ENCODE measurements around the gene WDR19.
"Not testable (repeated sequence)": the region's sequence is repeated elsewhere in the genome, so short reads cannot be mapped to it uniquely, and the experiment has no call there.

The WDR19 gene

DNA sequence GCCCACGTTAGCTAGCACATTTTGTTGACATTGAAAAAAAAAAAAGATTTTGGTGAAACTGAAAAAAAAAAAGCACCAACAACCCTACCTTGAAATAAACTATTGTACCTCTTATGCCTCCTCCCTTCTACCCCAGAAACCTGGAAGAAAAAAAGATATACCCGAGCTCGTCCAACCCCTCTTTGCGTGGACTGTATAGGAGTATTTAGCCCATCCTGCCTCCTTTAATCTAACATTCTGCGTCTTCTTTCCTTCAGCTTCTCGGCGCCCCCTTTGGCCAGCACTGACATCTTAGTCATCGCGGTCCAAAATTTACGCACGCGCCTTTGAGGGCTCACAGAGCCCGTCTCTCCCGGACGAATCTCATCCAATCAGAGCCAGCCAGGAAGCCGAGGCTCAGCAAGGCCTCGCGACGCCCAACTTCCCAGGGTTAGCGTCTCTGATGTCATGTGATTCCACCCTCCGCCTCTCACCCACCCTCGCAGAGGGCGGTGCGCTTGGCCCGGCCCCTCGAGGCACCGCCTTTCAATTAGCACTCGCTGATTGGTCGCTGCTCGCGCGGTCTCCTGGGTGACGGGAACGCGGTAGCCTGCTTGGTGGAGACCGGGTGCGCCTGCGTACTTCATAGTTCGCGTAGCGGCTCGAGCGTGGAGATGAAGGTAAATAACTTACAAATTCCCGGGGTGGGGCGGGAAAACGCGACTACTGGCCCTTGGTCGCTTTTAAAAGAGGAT lies at the start of gene WDR19:
Gene WDR19, plus strand, starts transcription at position 625 of the 734 bp plus-strand sequence. Its CDS starts 29 bp downstream, at position 654.
- DNase-seq (ENCODE audit: low spot score), result peak; percentile 99

DNA sequence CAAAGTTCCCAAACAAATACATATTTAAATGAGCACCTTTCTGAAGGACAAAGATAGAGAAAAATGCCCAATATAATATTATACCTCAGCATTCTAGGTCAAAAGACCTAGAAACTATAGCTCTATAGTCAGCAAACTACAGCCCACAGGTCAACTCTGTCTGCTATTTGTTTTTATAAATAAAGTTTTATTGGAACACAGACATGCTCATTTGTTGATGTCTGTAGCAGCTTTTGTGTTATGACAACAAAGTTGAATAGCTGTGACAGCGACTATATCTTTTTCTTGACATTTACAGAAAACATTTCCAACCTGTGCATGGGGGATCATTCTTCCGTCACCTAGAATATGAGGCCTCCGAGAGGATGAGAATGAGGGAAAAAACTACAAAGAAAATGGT lies 48.7 kb upstream of the WDR19 start:
- DNase-seq (ENCODE audit: low spot score), result no peak

DNA sequence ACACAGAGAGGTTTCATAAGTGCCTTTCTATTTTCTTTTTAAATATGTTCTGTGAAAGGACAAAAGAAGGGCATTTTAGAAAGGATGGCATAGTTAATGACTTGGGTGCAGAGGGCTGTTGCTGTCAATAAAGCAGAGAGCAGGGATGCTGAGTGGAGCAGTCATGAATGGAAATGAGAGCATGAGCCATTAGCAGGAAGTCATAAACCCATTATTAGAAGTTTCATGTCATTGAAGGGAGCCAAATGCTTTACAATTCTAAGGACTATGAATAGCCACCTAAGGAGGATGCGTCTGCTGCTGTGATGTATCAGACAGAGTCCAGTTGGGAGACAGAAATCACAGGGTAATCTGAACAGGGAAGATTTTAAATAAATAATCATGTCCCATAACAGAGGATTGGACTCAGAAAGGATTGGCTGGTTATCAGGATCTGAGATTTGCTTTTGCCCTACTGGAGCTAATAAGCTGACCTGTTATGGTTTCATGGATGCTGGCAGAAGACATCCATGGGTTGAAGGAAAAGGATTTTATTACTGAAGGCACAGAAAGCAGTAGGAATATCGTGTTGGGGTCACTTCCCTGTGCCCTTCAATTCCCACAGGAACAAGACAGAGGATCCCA lies 47.5 kb upstream of the WDR19 start:
- no peak for DNase-seq (ENCODE audit: low spot score)

DNA sequence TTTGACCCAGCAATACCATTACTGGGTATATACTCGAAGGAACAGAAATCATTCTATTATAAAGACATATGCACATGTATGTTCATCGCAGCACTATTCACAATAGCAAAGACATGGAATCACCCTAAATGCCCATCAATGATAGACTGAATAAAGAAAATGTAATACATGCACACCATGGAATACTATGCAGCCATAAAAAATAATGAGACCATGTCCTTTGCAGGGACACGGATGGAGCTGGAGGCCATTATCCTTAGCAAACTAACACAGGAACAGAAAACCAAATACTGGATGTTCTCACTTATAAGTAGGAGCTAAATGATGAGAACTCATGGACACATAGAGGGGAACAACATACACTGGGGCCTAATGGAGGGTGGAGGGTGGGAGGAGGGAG lies 44.1 kb upstream of the WDR19 start:
- DNase-seq (ENCODE audit: low spot score), result not testable (repeated sequence)

DNA sequence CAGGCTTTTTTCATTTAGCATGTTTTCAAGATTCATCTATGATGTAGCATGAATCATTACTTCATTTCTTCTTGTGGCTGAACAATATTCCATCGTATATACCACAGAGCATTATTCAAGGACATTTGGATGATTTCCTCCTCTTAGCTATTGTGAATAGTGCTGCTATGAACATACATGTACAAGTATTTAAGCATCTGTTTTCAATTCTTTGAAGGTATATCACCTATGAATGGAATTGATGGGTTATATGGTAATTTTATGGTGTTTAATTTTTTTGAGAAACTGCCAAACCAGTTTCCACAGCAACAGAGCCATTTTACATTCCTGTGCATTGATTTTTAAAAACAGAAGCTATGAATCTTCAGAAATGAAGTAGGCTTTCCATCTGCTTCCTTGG lies 36.1 kb upstream of the WDR19 start:
- no peak for DNase-seq (ENCODE audit: low spot score)

DNA sequence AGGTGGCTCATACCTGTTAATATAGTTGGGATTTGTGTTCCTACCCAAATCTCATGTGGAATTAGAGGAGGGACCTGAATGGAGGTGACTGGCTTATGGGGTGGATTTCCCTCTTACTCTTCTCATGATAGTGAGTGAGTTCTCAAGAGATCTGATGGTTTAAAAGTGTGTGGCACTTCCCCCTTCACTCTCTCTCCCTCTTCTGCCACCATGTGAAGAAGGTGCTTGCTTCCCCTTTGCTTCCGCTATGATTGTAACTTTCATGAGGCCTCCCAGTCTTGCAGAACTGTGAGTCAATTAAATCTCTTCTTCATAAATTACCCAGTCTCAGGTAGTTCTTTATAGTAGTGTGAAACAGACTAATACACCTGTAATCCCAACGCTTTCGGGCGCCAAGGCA lies 28.3 kb upstream of the WDR19 start:
- no peak for DNase-seq (ENCODE audit: low spot score)

DNA sequence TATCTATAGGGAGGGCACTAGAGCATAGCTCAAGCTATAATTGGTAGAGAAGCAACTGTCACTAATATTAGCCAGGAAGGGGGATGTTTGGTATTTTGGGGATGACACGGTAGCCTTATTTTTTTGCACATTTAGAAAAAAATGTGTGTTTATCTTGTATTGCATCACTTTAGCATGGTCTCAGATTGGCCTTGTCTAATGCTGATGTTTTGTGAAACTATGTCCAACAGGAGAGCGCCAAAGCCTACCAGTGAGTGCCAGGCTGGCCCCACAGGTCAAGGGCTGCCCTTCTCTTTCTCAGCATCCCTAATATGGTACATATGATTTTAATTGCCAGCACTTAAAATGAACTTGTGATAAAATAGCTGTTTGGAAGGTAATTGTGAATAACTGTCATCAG lies 24.8 kb upstream of the WDR19 start:
- DNase-seq (ENCODE audit: low spot score), result no peak

DNA sequence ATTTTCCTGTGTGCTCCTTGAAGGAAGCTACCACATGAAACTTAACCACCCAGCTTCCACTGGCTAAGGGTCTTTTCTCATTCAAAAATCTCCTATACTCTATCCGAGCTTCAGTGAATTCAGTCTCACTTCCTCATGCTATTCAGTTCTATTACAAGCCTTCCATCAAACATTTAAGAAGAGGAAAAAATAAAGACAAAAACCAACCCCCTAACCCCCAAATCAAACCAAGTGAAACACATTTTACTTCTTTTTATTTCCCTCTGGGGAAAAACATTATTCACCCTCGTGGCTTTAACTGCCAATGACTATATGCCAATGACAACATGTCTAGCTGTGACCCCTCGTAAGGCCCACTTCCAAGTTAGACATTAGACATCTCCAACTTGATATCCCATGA lies 16.2 kb upstream of the WDR19 start:
- DNase-seq (ENCODE audit: low spot score), result no peak

DNA sequence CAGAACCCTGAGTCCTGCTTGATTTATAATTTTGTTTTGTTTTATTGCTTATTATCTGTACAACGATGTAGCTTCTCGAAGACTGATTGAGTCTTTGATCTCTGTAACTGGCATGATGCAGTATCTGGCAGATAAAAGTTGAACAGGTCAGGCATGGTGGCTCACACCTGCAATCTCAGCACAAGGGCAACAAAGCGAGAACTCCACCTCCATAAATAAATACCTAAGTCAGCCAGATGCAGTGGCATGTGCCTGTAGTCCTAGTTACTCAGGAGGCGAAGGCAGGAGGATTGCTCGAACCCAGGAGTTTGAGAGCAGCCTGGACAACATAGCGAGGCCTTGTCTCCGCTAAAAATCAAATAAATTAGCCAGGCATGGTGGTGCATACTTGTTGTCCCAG lies 15.7 kb upstream of the WDR19 start:
- DNase-seq (ENCODE audit: low spot score), result no peak

DNA sequence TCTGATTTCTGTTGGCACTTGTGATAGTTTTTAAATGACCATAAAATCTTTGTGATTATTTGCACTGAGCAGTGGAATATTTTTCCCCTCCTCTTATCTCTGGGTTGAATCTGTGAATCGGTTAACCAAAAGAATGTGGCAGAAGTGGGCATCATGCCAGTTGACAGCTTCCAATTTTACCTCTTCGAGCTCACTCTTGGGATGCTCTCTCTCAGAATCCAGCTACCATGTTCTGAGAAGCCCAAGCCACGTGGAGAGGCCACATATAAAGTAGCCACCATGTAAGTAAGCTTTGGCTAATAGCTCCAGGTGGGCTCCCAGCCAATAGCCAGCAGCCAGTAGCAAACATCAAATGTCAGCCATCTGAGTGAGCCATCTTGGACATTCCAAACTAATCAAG lies 12.9 kb upstream of the WDR19 start:
- DNase-seq (ENCODE audit: low spot score), result no peak

DNA sequence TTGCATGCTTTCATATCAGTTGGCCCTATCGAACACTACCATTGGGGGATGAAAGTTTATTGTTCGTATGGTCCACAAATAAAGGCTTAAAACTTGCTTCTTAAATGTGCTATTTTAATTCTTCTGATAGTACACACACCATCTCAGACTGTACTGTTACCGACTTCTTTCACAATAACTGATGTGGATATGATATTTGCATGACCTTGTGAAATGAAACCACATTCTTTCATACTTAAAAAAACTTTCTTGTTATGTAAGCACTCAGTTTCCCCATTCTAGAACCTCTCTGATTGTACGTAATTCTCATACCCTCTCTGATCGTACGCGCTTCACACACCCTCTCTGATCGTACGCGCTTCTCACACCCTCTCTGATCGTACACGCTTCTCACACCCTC lies 12.0 kb upstream of the WDR19 start:
- no peak for DNase-seq (ENCODE audit: low spot score)

DNA sequence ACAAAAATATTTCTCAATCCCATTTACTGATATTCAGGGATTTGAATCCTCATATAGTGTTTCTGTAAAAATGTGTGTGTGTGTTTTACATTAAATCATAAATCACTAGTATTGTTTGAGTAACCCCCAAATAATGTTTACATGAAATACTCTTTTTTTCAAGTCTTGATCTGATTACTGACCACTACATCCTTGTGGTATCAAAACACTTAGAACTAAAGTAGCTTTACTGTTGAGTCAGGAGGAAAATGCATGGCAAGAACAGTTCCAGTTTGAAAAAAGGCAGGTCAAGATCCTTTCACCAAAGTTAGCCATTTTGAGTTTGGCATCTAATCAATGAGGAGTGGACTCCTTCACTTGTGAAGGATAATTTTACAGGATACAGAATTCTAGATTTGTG lies 3.6 kb upstream of the WDR19 start:
- no peak for DNase-seq (ENCODE audit: low spot score)

DNA sequence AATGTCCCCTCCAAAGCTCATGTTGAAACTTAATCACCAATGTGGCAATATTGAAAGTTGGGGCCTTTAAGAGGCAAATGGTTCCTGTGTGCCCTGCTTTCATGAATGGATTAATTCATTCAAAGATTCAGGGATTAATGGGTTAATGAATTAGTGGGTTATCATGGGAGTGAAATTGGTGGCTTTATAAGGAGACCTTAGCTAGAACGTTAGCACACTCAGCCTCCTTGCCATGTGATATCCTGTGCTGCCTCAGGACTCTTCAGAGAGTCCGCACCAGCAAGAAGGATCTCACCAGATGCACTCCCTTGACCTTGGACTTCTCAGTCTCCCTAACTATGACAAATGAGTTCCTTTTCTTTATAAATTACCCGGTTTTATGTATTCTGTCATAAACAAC lies 2.6 kb upstream of the WDR19 start:
- no peak for DNase-seq (ENCODE audit: low spot score)

DNA sequence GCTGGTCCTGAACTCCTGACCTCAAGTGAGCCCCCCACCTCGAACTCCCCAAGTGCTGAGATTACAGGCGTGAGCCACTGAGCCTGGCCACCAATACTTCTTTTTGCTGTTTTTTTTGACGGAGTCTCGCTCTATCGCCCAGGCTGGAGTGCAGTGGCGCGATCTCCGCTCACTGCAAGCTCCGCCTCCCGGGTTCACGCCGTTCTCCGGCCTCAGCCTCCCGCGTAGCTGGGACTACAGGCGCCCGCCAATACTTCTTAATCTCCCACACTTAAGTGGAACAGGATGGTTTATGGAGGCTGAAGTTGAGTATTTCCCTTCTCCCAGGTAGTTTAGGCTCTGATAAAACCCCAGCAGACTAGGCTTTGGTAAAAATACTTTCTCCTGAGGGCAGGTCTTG lies 1.7 kb upstream of the WDR19 start:
- DNase-seq (ENCODE audit: low spot score), result not testable (repeated sequence)

DNA sequence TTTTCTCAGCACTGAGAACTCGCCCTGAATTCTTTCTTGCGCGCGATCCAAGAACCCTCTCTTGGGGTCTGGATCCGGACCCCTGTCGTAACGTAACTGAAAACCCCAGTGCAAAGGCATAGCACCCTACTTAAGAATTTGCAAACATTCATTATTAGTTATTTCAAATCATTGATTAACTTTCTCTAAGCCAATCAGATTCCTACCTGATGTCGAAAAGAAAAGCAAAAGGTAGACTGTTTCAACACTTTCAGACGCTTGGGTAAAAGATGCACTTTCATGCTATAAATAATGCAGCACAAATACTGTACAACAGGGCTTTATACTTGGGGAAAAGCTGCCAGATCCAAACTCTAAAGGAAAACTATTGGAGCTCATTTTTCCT lies 817 bp upstream of the WDR19 start:
- no peak for DNase-seq (ENCODE audit: low spot score)

DNA sequence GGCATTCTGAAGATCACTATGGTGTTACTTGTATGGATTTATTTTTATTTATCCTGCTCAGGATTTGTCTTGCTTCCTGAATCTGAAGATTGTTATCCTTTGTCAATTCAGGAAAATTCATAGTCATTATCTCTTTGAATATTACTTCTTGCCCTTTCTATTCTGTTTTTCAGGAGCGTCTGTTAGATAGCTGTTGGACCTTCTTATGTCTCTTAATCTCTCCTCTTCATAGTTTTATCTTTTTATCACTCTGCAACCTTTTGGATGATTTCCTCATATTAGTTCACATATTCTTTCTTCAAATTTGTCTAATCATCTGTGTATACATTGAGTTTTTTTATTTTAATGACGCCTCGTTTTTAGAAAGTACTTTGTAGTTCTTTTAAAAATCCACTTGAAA lies 19.6 kb downstream of the WDR19 start:
- DNase-seq (ENCODE audit: low spot score), result no peak

DNA sequence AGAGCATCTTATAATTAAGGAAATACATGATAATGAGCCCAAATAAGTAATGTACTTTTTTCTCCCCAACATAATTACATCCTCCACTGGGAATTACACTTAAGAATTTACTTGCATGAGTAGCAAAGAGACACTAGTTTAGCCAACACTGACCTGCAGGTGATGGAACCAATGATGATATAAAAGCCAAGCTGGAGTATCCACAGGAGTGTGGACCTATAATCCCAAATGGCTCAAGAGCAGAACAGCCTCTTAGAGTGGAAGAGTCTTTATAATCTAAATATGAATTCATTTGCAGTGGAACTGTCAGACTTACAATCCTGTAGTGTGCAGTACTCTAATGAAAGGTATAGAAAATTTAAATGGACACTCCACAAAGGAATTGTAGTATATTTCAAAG lies 22.2 kb downstream of the WDR19 start:
- no peak for DNase-seq (ENCODE audit: low spot score)

DNA sequence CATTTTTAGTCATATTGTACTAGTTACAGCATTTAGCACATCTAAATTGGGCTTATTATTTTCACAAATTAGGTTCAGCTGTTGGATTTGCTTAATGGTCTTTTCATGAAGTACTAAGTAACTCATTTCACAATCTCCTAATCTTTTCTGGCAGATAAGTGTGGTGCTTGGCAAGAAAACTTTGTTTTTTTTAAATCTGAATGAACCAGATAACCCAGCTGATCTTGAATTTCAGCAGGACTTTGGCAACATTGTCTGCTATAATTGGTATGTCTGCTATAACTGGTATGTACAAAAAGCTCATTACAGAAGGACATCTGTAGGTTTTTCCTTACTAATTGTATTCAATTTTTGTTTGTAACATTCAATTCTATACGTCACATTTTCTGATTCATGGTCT lies 22.7 kb downstream of the WDR19 start:
- no peak for DNase-seq (ENCODE audit: low spot score)

DNA sequence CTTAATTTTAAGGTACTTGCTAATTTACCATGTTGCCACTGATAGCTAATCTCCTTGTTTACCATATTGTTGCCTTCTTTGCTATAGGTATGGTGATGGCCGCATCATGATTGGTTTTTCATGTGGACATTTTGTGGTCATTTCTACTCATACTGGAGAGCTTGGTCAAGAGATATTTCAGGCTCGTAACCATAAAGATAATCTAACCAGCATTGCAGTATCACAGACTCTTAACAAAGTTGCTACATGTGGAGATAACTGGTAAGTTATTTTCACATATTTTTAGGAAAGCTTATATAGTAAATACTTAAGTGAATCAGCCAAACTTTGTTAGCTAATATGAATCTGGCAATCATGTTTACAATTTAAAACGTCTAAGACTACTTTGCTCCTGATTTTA lies 23.1 kb downstream of the WDR19 start:
- DNase-seq (ENCODE audit: low spot score), result no peak

DNA sequence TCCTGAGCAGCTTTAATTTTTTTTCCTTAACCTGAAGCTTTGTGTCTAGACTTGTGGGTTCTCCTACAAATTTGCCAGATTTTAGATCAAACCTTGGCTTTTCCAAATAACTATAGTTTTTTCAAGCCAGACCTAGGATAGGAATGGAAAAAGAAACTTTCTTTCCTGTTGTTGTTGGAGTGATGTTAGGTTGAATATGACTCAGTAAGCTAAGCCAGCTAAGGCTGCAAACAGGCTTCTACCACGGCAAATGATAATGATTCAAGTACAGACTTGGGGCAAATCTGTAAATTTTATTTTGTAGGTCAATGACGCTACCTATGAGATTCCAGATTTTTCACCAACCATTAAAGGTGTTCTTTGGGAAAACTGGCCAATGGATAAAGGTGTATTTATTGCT lies 45.6 kb downstream of the WDR19 start:
- no peak for DNase-seq (ENCODE audit: low spot score)

DNA sequence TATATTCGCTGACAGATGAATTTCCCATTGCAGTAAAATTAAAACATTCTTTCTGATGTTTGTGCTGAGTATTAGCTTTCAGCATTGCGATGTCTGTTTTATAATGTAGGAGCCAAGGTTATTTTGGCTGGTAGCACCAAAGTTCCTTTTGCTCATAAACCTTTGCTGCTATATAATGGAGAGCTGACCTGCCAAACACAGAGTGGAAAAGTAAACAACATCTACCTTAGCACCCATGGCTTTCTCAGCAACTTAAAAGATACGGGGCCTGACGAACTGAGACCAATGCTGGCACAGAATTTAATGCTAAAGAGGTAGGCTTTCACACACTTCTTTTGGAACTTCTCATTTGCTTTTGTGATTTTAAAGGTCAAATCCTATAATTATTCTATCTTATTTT lies 46.0 kb downstream of the WDR19 start:
- no peak for DNase-seq (ENCODE audit: low spot score)

DNA sequence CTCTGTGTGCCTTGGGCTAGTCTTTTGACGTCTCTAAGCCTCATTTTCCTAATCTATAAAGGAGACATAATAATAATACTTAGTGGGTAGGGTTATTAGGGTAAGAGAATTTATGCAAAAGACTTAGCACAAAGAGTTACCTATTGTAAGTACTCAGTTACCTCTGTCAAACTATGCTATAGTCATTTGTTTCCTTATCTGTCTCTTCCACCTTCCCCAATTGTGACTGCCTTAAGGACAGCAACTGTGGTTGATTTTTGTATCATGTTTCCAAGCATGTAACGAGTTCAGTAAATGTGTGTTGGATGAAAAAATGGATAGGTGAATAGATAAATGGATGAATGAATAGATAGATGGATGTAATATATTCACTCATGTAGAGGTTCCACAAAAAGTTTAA lies 48.1 kb downstream of the WDR19 start:
- DNase-seq (ENCODE audit: low spot score), result no peak

DNA sequence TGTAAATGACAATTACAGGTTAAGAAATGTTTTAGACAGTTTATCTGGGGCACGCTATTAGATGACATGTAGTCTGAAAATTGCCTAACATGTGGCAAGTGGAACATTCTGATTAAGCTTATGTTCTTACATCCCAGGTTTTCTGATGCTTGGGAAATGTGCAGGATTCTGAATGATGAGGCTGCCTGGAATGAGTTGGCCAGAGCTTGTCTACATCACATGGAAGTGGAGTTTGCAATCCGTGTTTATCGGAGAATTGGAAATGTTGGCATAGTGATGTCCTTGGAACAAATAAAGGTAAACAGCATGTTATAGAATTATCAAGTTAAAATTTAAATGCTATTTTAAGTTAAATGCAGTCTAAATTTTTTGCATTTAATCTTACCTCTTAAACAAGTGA lies 49.3 kb downstream of the WDR19 start:
- no peak for DNase-seq (ENCODE audit: low spot score)

DNA sequence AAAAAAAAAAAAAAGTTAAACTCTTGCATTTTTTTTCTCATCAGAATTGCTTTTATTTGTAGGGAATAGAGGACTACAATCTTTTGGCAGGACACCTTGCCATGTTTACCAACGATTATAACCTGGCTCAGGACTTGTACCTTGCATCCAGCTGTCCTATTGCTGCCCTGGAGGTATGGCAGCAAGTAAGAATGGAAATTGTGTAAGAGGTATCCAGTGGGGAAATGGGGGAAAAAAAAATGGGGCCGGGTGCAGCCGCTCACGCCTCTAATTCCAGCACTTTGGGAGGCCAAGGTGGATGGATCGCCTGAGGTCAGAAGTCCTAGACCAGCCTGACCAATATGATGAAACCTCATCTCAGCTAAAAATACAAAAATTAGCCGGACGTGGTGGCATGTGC lies 49.8 kb downstream of the WDR19 start:
- DNase-seq (ENCODE audit: low spot score), result no peak
